ENCODE results near the gene ACBD6.

The ACBD6 gene

DNA sequence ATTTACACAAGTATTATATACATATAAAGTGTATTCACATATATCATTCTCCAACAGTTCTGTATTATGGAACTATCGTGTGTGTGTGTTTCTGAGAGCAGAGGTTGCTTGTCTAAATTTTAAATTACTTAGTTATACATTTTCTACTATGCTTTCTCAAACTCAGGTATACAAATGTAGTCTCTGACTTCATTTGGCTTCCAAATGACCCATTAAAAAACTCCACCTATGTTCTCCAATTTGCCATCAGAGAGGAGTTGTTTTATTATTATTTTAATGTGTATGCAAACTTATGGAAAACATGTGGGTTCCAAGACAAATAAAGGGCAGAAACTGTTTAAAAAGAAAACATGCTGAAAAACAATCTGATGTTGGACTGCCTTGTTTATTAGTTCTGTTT lies 131.8 kb downstream of the ACBD6 start:
- no peak overlapping the region for H3K27ac ChIP-seq (ENCODE audit: extremely low read depth, low read depth, low read length)
- no peaks in the 10 kb centered on the region for H3K9me3 ChIP-seq (ENCODE audit: control insufficient read depth, insufficient read depth, low read depth, low read length)
- ChIA-PET CTCF (no interaction called here), POLR2A (no interaction called here)
- H3K4me1 ChIP-seq (ENCODE audit: control insufficient read depth, insufficient read depth, low read length): no peaks in the 10 kb centered on the region; the same call in 1 of the 2 replicates
- TF ChIP-seq YY1 (tag by site-specific recombination; IDR thresholded peaks at IDR 0.05): no peak
- TF ChIP-seq KLF7 (tag by site-specific recombination; IDR thresholded peaks at IDR 0.05; ENCODE audit: borderline replicate concordance): no peak
- TF ChIP-seq ZNF658 (tag by site-specific recombination; IDR thresholded peaks at IDR 0.05): no peak
- TF ChIP-seq ZNF112 (tag by site-specific recombination; IDR thresholded peaks at IDR 0.05): no peak
- TF ChIP-seq, protein P1, sequence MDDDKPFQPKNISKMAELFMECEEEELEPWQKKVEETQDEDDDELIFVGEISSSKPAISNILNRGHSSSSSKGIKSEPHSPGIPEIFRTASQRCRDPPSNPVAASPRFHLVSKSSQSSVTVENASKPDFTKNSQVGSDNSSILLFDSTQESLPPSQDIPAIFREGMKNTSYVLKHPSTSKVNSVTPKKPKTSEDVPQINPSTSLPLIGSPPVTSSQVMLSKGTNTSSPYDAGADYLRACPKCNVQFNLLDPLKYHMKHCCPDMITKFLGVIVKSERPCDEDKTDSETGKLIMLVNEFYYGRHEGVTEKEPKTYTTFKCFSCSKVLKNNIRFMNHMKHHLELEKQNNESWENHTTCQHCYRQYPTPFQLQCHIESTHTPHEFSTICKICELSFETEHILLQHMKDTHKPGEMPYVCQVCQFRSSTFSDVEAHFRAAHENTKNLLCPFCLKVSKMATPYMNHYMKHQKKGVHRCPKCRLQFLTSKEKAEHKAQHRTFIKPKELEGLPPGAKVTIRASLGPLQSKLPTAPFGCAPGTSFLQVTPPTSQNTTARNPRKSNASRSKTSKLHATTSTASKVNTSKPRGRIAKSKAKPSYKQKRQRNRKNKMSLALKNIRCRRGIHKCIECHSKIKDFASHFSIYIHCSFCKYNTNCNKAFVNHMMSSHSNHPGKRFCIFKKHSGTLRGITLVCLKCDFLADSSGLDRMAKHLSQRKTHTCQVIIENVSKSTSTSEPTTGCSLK (tag by site-specific recombination; IDR thresholded peaks at IDR 0.05): no peak
- H3K36me3 ChIP-seq (ENCODE audit: control insufficient read depth in 2 of 2, insufficient read depth in 1 of 2, low read length in 2 of 2): no peaks in the 10 kb centered on the region
- no peak overlapping the region for H3K4me3 ChIP-seq (ENCODE audit: low read depth, low read length)

DNA sequence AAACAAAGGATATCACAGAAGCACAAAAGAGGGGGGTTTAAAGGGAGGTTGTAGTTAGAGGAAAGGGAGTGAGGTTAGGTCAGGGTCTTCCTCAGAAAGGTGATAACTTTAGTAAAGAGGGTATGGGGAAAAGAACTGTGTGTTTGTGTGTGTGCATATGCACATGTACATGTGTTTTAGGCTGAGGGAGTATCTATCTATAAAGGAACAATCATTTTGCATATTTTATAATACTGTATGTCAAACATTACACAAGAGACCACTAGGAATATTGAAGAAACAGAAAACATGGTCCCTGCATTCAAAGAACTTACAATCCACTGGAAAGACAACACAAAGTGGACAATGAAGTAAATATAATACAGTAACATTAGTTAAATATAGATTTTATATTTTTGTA lies 132.2 kb downstream of the ACBD6 start:
- Histone ChIP-seq H3K4me1 (ENCODE audit: control insufficient read depth, insufficient read depth, low read length) (no peaks in the 10 kb centered on the region; the same call in 1 of the 2 replicates), H3K27ac (ENCODE audit: extremely low read depth, low read depth, low read length) (no peak overlapping the region), H3K36me3 (ENCODE audit: control insufficient read depth in 2 of 2, insufficient read depth in 1 of 2, low read length in 2 of 2) (no peaks in the 10 kb centered on the region), H3K4me3 (ENCODE audit: low read depth, low read length) (no peak overlapping the region), H3K9me3 (ENCODE audit: control insufficient read depth, insufficient read depth, low read depth, low read length) (no peaks in the 10 kb centered on the region)
- no peak for TF ChIP-seq ZNF677 (tag by site-specific recombination; IDR thresholded peaks at IDR 0.05)
- no peak for TF ChIP-seq ZNF132 (tag by site-specific recombination; IDR thresholded peaks at IDR 0.05; ENCODE audit: borderline replicate concordance)
- TF ChIP-seq ZFHX2 (tag by site-specific recombination; conservative IDR thresholded peaks at IDR 0.05): no peak
- no peak for TF ChIP-seq ZNF521 (tag by site-specific recombination; IDR thresholded peaks at IDR 0.05)
- TF ChIP-seq, protein P2, sequence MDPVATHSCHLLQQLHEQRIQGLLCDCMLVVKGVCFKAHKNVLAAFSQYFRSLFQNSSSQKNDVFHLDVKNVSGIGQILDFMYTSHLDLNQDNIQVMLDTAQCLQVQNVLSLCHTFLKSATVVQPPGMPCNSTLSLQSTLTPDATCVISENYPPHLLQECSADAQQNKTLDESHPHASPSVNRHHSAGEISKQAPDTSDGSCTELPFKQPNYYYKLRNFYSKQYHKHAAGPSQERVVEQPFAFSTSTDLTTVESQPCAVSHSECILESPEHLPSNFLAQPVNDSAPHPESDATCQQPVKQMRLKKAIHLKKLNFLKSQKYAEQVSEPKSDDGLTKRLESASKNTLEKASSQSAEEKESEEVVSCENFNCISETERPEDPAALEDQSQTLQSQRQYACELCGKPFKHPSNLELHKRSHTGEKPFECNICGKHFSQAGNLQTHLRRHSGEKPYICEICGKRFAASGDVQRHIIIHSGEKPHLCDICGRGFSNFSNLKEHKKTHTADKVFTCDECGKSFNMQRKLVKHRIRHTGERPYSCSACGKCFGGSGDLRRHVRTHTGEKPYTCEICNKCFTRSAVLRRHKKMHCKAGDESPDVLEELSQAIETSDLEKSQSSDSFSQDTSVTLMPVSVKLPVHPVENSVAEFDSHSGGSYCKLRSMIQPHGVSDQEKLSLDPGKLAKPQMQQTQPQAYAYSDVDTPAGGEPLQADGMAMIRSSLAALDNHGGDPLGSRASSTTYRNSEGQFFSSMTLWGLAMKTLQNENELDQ (tag by site-specific recombination; IDR thresholded peaks at IDR 0.05; ENCODE audit: low read depth): no peak
- no peak for TF ChIP-seq KLF1 (tag by site-specific recombination; IDR thresholded peaks at IDR 0.05)
- TF ChIP-seq, protein P3, sequence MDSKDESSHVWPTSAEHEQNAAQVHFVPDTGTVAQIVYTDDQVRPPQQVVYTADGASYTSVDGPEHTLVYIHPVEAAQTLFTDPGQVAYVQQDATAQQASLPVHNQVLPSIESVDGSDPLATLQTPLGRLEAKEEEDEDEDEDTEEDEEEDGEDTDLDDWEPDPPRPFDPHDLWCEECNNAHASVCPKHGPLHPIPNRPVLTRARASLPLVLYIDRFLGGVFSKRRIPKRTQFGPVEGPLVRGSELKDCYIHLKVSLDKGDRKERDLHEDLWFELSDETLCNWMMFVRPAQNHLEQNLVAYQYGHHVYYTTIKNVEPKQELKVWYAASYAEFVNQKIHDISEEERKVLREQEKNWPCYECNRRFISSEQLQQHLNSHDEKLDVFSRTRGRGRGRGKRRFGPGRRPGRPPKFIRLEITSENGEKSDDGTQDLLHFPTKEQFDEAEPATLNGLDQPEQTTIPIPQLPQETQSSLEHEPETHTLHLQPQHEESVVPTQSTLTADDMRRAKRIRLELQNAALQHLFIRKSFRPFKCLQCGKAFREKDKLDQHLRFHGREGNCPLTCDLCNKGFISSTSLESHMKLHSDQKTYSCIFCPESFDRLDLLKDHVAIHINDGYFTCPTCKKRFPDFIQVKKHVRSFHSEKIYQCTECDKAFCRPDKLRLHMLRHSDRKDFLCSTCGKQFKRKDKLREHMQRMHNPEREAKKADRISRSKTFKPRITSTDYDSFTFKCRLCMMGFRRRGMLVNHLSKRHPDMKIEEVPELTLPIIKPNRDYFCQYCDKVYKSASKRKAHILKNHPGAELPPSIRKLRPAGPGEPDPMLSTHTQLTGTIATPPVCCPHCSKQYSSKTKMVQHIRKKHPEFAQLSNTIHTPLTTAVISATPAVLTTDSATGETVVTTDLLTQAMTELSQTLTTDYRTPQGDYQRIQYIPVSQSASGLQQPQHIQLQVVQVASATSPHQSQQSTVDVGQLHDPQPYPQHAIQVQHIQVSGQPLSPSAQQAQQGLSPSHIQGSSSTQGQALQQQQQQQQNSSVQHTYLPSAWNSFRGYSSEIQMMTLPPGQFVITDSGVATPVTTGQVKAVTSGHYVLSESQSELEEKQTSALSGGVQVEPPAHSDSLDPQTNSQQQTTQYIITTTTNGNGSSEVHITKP (tag by site-specific recombination; IDR thresholded peaks at IDR 0.05): no peak
- no peak for TF ChIP-seq ZNF777 (tag by site-specific recombination; IDR thresholded peaks at IDR 0.05; ENCODE audit: borderline replicate concordance)
- TF ChIP-seq ZNF747 (tag by site-specific recombination; IDR thresholded peaks at IDR 0.05): no peak
- TF ChIP-seq ZXDB (tag by site-specific recombination; IDR thresholded peaks at IDR 0.05): no peak
- TF ChIP-seq ZNF133 (tag by site-specific recombination; IDR thresholded peaks at IDR 0.05): no peak
- no peak for TF ChIP-seq ZNF658 (tag by site-specific recombination; IDR thresholded peaks at IDR 0.05)
- TF ChIP-seq ZNF571 (tag by site-specific recombination; IDR thresholded peaks at IDR 0.05): no peak
- TF ChIP-seq ZNF544 (tag by site-specific recombination; IDR thresholded peaks at IDR 0.05): no peak
- no peak for TF ChIP-seq KLF8 (tag by site-specific recombination; IDR thresholded peaks at IDR 0.05)
- no peak for TF ChIP-seq ZNF530 (tag by site-specific recombination; IDR thresholded peaks at IDR 0.05; ENCODE audit: low read depth)
- TF ChIP-seq, protein P4, sequence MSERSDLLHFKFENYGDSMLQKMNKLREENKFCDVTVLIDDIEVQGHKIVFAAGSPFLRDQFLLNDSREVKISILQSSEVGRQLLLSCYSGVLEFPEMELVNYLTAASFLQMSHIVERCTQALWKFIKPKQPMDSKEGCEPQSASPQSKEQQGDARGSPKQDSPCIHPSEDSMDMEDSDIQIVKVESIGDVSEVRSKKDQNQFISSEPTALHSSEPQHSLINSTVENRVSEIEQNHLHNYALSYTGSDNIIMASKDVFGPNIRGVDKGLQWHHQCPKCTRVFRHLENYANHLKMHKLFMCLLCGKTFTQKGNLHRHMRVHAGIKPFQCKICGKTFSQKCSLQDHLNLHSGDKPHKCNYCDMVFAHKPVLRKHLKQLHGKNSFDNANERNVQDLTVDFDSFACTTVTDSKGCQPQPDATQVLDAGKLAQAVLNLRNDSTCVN (tag by site-specific recombination; optimal IDR thresholded peaks at IDR 0.05): no peak
- no peak for TF ChIP-seq ZNF623 (tag by site-specific recombination; IDR thresholded peaks at IDR 0.05)
- ChIA-PET POLR2A (no interaction called here), CTCF (no interaction called here)

All from HEK293 (cell line).